ENCODE data around the gene LTBR.
A peak's percentile ranks its signal among the peaks of the same experiment; 100 is the strongest.
"Not testable (repeated sequence)": the region's sequence is repeated elsewhere in the genome, so short reads cannot be mapped to it uniquely, and the experiment has no call there.

Gene LTBR

DNA sequence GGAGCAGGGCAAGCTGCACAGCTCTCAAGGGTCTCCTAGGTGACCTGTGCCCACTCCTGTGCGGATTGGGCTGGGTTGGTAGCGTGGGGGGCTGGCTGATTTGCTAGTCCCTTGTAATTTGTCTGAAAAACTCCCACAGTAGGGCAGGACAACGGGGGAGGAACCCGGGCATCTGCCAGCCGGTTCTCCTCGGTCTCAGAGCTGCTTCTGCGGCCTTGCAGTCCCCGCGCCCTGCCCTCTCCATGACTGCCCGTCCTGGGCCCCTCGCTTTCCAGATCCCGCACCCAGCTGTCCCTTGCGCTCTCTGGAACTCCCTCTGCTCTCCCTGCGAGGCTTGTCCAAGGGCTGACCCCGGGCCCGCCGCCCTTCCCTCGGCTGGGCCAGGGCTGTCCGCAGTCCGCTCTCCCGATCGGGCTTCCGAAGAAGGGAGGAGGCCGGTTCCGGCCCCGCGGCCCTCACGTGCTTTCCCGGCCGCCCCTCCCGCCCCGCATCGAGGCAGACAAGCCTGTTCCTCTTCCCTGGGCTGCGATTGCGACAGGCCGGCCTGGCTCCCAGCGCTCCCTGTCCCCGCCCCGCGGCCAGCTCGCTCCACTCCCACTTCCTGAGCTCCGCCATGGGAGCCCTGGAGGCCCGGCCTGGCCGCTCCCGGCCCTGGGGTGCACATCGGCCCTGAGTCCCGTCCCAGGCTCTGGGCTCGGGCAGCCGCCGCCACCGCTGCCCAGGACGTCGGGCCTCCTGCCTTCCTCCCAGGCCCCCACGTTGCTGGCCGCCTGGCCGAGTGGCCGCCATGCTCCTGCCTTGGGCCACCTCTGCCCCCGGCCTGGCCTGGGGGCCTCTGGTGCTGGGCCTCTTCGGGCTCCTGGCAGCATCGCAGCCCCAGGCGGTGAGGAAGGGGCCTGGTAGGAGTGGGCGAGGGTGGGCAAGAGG lies at the start of gene LTBR:
Gene LTBR (plus strand): TSS at position 591 of the 927 bp plus-strand sequence. CDS start 197 bp downstream, at position 788.
- no peak for DNase-seq

GRCh38 chr12:6334359-6334758 lies 49.6 kb upstream of the LTBR start:
- DNase-seq = no peak

GRCh38 chr12:6334940-6335450 lies 49.0 kb upstream of the LTBR start:
- DNase-seq = no peak

DNA sequence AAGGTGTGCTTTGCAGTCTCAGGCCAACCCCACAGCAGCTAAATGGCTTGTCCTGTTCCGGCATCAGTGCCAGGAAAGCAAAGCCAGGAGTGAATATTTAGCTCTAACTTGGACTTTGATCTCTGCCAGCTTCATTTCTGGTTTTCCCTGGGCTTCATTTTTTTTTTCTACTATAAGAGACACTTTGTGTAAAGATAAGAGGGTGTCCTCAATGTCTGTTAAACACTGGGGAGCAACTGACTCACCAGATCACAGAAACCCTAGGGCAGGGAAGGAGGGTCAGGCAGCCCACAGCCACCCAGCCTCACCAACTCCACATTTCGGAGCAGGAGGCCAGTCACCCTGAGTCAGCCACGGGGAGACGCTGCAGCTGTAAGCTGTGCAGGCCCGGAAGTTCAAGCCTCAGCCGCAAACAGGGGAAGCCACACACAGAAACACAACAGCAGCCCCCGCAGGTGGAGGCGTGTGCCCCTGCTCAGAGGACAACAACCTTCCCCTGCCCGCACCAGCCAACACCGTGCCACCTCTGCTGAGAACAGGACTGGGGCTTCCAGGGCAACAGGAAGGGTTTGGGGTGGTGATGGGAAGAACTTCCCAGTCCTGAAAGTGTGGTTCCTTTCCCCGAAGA lies 48.4 kb upstream of the LTBR start:
- DNase-seq = peak; percentile 92

DNA sequence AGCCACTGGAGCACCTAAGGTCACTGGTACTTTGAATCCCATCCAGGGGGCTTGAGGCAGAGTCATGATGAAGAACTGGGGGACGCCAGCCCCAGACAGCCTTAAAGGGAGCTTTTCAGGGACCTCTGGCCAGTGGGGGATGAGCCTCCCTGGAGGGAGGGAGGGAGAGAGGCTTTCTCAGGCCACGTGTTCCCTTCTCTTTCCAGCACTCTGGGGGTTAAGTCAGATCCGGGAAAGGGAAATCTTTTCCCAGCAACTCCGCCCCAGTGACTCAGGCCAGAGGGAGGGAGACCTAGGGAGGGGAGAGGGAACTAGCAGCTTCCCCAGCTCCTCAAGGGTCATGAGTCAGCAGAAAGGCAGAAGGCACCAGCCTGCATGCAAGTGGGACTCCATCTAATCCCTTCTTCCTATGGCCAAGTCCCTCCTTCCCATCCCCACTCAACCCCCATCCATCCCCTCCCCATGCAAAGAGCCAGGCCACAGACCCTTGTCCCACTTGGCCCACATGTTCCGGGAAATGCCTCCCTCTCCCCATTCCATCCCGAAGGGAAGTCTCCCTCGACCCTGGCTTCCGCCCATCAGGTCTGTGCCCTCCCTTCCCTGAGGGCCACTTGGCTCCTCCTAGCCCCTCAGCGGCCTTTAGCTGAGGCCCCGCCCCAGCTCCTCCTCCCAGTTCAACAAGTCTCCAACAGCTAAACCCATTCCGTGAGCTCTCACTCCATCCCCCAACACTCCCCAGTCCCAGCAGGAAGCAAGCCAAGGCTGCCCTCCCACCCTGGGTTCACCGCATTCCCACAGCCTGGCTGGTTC lies 47.7 kb upstream of the LTBR start:
- peak; percentile 48 for DNase-seq

DNA sequence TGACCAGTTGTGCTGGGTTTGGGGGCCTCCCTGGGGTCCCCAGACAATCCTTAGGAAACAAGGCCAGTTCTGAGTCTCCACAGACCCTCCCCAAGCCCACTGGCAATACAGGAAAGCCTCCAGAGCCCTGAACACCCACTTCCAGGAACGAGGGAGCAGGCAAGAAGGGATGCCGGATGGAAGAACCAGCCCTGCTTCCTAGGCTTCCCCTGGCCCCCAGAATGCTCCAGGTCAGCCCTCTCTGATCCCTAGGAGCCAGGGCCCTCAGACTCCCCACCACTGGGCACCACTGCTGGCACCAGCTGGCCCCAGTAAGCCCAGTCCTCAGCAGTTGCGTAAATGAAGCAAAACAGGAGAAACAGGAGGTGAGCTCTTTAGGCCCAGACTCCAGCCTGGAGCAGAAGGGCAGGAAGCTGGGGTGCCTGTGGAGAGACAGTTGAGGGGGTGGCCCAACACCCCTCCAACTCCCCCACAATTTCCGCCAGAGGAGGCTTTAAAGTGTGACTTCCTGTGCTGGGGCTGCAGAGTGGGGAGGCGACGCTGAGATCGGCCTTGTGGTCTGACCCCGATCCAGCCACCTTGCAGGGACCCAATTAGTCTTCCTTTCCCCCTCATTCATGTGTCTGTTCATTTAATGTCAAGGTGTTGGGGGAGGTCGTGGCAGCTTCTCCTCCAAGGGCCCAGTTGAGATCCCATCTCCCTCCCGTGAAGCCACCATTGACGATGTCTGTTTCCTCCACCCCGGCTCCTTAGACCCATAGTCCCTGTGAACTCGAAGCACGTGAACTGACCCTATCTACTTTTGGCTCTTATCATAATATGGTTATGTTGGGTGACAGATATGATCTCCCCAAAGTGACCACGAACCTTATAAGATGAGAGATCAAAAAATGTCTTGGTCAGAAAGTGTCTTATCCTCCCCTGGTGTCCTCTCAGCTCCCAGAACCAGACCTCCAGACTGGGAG lies 46.8 kb upstream of the LTBR start:
- peak; percentile 73 for DNase-seq

DNA sequence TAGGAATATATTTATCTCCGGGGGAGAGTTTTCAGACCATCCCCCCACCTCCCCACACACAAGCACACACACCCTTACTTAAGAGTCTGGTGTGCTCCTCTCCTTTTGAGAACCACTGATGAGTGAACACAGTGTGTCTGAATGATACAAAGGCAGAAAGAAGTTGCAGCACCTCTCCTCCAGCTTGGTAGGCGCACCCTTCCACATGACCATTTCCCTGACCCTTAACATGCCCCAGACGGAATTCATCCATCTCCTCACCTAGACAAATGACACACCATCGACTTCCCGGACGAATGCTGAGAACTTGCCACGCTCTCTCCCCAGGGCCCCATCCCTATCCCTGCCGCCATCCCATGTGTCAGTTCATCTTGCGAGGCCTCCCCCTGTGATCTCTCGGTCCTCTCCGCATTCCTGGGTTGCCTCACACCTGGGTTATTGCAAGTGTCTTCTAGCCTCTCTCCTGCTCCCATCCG lies 46.0 kb upstream of the LTBR start:
- DNase-seq = no peak

- not testable (repeated sequence) for DNase-seq
Observed at GRCh38 chr12:6338536-6338935, 45.4 kb upstream of the LTBR start.

- DNase-seq = no peak
Observed at GRCh38 chr12:6338955-6339354, 45.0 kb upstream of the LTBR start.

- DNase-seq = peak; percentile 31
Observed at GRCh38 chr12:6340032-6340638, 43.8 kb upstream of the LTBR start.

GRCh38 chr12:6340745-6341416 lies 43.1 kb upstream of the LTBR start:
- DNase-seq = no peak

GRCh38 chr12:6341417-6342139 lies 42.4 kb upstream of the LTBR start, which contains the start of gene TNFRSF1A:
TNFRSF1A (minus strand) TSS chr12:6342076; CDS start chr12:6341814, 262 bp downstream.
- peak; percentile 56 for DNase-seq

DNA sequence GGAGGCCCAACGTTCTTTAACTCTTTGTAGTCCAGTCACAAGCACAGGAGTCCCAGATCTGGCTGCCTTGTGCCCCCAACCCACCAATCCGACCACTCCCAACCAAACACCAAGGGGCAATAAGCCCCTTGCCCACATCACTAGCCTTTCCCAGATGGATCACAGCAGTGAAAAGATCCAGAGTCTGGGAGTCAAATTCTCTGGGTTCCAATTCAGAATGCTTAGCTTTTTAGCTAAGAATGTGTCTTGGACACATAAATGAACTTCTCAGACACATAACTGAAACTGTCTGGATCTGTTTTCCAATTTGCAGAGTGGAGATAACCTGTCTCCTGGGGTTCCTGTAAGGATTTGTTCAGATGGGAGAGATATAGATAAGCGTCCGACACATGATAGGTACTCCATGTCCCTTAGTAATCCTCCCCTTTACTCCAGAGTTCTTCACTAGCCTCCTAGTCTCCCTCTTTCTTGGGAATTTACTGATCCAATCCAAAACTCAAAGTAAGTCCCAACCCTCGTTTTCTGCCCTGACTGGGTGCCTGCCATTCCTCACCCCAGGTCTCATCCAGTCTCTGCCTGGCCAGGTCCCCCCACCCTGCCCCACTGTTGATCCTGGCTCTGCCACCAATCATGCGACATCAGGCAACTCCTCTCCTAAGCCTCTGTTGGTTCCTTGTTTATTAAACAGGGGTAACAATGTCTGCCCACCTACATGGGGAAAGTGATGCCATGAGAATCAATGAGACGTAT lies 41.6 kb upstream of the LTBR start:
- no peak for DNase-seq

DNA sequence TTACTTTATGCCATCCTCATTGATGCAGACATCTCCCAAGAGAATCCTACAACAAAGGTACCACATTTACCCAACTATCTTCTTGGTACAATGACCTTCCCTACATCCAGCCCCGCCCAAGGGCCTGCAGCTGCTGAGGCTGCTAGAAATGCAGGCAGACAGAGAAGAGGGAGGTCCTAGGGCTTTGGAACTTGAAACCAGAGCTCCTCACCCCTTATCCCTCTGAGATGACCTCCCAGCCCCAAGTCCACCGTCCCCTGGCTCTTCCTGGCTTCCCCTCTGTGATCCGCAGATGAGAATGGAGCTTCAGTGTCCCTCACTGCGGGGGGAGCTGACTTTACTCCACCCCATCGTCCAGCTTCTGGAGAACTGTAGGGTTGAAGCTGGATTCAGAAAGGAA lies 40.4 kb upstream of the LTBR start:
- DNase-seq = no peak

DNA sequence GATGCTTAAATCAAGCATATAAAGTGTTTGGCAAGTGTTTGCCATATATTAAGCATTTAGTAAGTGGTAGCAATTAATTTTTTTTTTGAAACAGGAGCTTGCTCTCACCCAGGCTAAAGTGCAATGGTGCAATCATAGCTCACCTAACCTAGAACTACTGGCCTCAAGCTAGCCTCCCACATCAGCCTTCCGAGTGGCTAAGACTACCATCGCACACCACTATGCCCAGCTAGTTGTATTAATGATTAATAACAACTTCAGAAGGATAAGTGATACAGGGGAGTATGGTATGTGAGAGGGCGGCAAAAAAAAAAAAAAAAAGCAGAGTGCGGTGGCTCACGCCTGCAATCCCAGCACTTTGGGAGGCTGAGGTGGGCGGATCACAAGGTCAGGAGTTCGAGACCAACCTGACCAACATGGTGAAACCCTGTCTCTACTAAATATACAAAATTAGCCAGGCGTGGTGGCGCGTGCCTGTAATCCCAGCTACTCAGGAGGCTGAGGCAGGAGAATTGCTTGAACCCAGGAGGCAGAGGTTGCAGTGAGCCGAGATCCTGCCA lies 39.8 kb upstream of the LTBR start:
- DNase-seq = not testable (repeated sequence)

GRCh38 chr12:6345319-6346091 lies 38.5 kb upstream of the LTBR start:
- peak; percentile 62 for DNase-seq

GRCh38 chr12:6346235-6346832 lies 37.6 kb upstream of the LTBR start:
- no peak for DNase-seq

Data from CD4-positive, alpha-beta T cell treated with Interleukin-4 for 4 hours (primary cell).